Adrenal gland (tissue), 5 donors: ENCODE data around the gene DIPK1C.

Experiments used
- CTCF ChIP-seq, 6 experiments: fragments of 450-650 bp in 4 of 6; fragments of 200-600 bp in 2 of 6; sonication (generic) in 1 of 6; IDR thresholded peaks; 1 replicate in 5 of 6; 2 replicates in 1 of 6; pipeline versions ENCODE4 v1.5.1 to v1.8.0; 2016 to 2021; ENCODE audit warnings: antibody characterized with exemption in 6 of 6, mild to moderate bottlenecking in 2 of 6, moderate library complexity in 1 of 6
- POLR2A ChIP-seq, 2 donors: fragments of 450-650 bp; IDR thresholded peaks; one replicate each; pipeline ENCODE4 v1.6.1; 2017; ENCODE audit warnings: antibody characterized with exemption in 2 of 2, mild to moderate bottlenecking in 2 of 2, moderate library complexity in 1 of 2
- donor health status: DM: no; HTN: no; CAD: no.

- TF ChIP-seq CTCF (IDR thresholded peaks at IDR 0.05) (no peak), POLR2A (IDR thresholded peaks at IDR 0.05) (no peak)
These were observed 3.7 kb upstream of the DIPK1C start for GRCh38 chr18:74460825-74461224.
